GM21526 (cell line): Measurements from ENCODE around the gene HES5.

Experiments used
- ATAC-seq: cut with Tn5 transposase; IDR thresholded peaks from one replicate; pipeline ENCODE4 v1.9.1; 2021; ENCODE audit warnings: moderate library complexity; ENCODE audit not compliant: unreplicated experiment, low FRiP score

The HES5 gene

DNA sequence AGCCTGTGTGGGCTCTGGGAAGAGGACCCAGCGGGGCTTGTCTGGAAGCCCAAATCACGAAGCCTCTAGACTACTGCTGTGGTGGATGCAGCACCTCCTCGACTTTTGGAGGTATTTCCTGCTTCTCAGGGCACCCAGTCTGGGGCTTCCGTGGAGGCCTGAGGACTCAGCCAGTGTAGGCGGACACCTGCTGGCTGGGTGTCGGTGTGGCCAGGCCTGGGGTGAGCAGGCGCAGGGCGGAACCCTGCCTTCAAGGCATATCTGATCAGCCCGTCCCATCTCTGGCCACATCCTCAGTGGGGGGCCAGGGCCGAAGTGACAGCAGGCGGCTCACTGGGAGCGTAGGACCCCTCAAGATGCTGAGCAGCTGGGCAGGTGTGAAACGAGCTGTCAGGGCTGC, 47.0 kb downstream of the HES5 start:
- ATAC-seq = no peak

- no peak for ATAC-seq
Measured at GRCh38 chr1:2482588-2482987, 47.5 kb downstream of the HES5 start.

- ATAC-seq = no peak
Measured at GRCh38 chr1:2481885-2482284, 48.2 kb downstream of the HES5 start.

DNA sequence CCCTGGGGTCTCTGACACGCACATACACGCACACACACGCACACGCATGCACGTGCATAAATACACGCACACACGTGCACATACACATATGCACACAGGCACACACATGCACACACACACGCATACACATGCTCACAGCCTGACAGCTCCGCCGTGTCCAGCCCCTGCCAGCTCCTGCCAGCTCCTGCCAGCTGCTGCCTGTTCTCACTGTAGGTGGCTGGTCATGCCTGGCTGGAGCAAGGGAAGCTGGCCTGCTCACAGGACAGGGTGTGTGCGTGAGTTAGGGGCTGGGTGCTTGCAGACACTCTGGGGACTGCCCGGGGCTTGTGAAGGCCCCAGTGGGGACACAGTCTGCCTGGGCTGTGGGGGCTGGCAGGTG, 49.1 kb downstream of the HES5 start:
- ATAC-seq = no peak

- ATAC-seq = no peak
Measured at GRCh38 chr1:2480236-2480985, 49.7 kb downstream of the HES5 start.

DNA sequence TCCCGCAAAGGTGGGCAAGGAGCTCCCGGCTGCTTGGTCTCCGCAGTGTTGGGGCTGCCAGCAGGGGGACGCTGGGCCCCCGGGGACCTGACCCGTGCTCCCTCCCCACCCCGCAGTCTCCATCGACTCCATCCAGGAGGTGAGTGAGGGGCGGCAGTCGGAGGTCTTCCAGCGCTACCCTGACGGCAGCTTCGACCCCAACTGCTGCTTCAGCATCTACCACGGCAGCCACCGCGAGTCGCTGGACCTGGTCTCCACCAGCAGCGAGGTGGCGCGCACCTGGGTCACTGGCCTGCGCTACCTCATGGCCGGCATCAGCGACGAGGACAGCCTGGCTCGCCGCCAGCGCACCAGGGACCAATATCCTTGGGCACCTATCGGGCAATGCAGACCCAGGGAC, 50.4 kb downstream of the HES5 start:
- ATAC-seq = no peak

GRCh38 chr1:2479186-2479585, 50.9 kb downstream of the HES5 start:
- no peak for ATAC-seq
